ENCODE results near the gene EMSY.

- TF ChIP-seq POLR2AphosphoS5 (IDR thresholded peaks at IDR 0.05; ENCODE audit: low read depth, low read length) (no peak), POLR2A (IDR thresholded peaks at IDR 0.05; ENCODE audit: low read depth, low read length) (no peak), TAF1 (IDR thresholded peaks at IDR 0.05; ENCODE audit: borderline replicate concordance, low read depth, low read length) (no peak)
Observed at GRCh38 chr11:76568621-76569020, 123.8 kb downstream of the EMSY start.

Measured in GM12892 (cell line).